Transverse colon (tissue), 3 donors: ENCODE results near the gene CHST3.

Source experiments
- CTCF ChIP-seq, 5 experiments: fragments of 200-600 bp in 3 of 5; fragments of 450-650 bp in 2 of 5; sonication (generic) in 3 of 5; IDR thresholded peaks; 1 replicate in 2 of 5; 2 replicates in 3 of 5; pipeline ENCODE4 v1.5.1; 2016 to 2017; ENCODE audit warnings: antibody characterized with exemption in 5 of 5, inconsistent platforms in 3 of 5, mild to moderate bottlenecking in 2 of 5, moderate library complexity in 1 of 5
- POLR2A ChIP-seq: fragments of 450-650 bp; IDR thresholded peaks from one replicate; pipeline ENCODE4 v1.6.1; 2016; ENCODE audit warnings: antibody characterized with exemption, mild to moderate bottlenecking, moderate library complexity

GRCh38 chr10:71966046-71967004 lies 2.1 kb downstream of the CHST3 start:
- TF ChIP-seq CTCF (IDR thresholded peaks at IDR 0.05) (no peak), POLR2A (no peak)
